HepG2 (cell line): Measurements from ENCODE around the gene GPC6.

Experiments used
- EP300 ChIP-seq, 3 experiments: sonication (generic) in 1 of 3; formaldehyde crosslinking in 1 of 3; IDR thresholded peaks; 2 replicates each; pipeline versions ENCODE4 v1.5.1 to v1.6.1; 2011 to 2020; ENCODE audit warnings: low read depth in 2 of 3, low read length in 2 of 3, borderline replicate concordance in 1 of 3, improper control_type of control experiment in 1 of 3, mild to moderate bottlenecking in 1 of 3, missing genetic modification reagents in 1 of 3, moderate library complexity in 1 of 3
- GABPA ChIP-seq, 2 experiments: IDR thresholded peaks; 2 replicates each; pipeline ENCODE4 v1.6.1; 2011 to 2016; ENCODE audit warnings: low read depth in 2 of 2, low read length in 1 of 2, missing biosample characterization in 1 of 2, missing genetic modification characterization in 1 of 2
- HOXA3 ChIP-seq: sonication (generic); formaldehyde crosslinking; IDR thresholded peaks from 2 replicates; pipeline ENCODE4 v1.5.0; 2020; ENCODE audit warnings: missing genetic modification reagents
- NR2F1 ChIP-seq, 2 experiments: fragments of 450-650 bp in 1 of 2; formaldehyde crosslinking in 1 of 2; IDR thresholded peaks; 2 replicates each; pipeline versions ENCODE4 v1.5.0 to v1.6.1; 2016 to 2020; ENCODE audit warnings: mild to moderate bottlenecking in 1 of 2, missing compliant biosample characterization in 1 of 2, missing genetic modification reagents in 1 of 2, moderate library complexity in 1 of 2
- PAXIP1 ChIP-seq: sonication (generic); formaldehyde crosslinking; conservative IDR thresholded peaks from 2 replicates; pipeline ENCODE4 v1.4.0; 2020; ENCODE audit warnings: mild to moderate bottlenecking, missing genetic modification reagents, moderate library complexity
- POLR2A ChIP-seq, 2 experiments: IDR thresholded peaks; 2 replicates each; pipeline ENCODE4 v1.6.1; 2011; ENCODE audit warnings: low read depth in 2 of 2, low read length in 2 of 2, mild to moderate bottlenecking in 1 of 2, moderate library complexity in 1 of 2; ENCODE audit not compliant: insufficient read depth in 1 of 2
- SMYD3 ChIP-seq: sonication (generic); formaldehyde crosslinking; IDR thresholded peaks from 2 replicates; pipeline ENCODE4 v1.8.1; 2023; ENCODE audit warnings: mild to moderate bottlenecking, missing genetic modification reagents
- TAF1 ChIP-seq: sonication (generic); formaldehyde crosslinking; IDR thresholded peaks from 2 replicates; pipeline ENCODE4 v1.4.0; 2020; ENCODE audit warnings: missing genetic modification reagents
- TBL1XR1 ChIP-seq: fragments of 150-350 bp; IDR thresholded peaks from 2 replicates; pipeline ENCODE4 v1.6.1; 2014; ENCODE audit warnings: borderline replicate concordance, low read length; ENCODE audit not compliant: partially characterized antibody
- TEAD3 ChIP-seq: optimal IDR thresholded peaks from 2 replicates; pipeline ENCODE3; 2016; ENCODE audit warnings: borderline replicate concordance
- TFDP2 ChIP-seq: sonication (generic); formaldehyde crosslinking; IDR thresholded peaks from 2 replicates; pipeline ENCODE4 v1.4.0; 2020; ENCODE audit warnings: missing genetic modification reagents

- TF ChIP-seq SMYD3 (no peak), HOXA3 (CRISPR knock-in tag) (no peak), POLR2A (IDR thresholded peaks at IDR 0.05; ENCODE audit: insufficient read depth in 1 of 2, low read depth in 2 of 2, low read length in 2 of 2) (no peak), EP300 (IDR thresholded peaks at IDR 0.05; ENCODE audit: low read depth in 2 of 2, low read length in 2 of 2) (no peak), EP300 (CRISPR knock-in tag; IDR thresholded peaks at IDR 0.05; ENCODE audit: borderline replicate concordance) (no peak), TAF1 (no peak), TEAD3 (CRISPR knock-in tag) (no peak), NR2F1 (CRISPR knock-in tag; IDR thresholded peaks at IDR 0.05) (no peak), PAXIP1 (CRISPR knock-in tag) (no peak), TFDP2 (no peak), GABPA (IDR thresholded peaks at IDR 0.05; ENCODE audit: low read depth, low read length) (no peak), GABPA (CRISPR knock-in tag; IDR thresholded peaks at IDR 0.05; ENCODE audit: low read depth) (no peak), TBL1XR1 (no peak)
These were observed 549.0 kb downstream of the GPC6 start for GRCh38 chr13:93775507-93776108.
